ENCODE measurements around the gene IL7R.
"Not testable (repeated sequence)": the region's sequence is repeated elsewhere in the genome, so short reads cannot be mapped to it uniquely, and the experiment has no call there.

IL7R gene

DNA sequence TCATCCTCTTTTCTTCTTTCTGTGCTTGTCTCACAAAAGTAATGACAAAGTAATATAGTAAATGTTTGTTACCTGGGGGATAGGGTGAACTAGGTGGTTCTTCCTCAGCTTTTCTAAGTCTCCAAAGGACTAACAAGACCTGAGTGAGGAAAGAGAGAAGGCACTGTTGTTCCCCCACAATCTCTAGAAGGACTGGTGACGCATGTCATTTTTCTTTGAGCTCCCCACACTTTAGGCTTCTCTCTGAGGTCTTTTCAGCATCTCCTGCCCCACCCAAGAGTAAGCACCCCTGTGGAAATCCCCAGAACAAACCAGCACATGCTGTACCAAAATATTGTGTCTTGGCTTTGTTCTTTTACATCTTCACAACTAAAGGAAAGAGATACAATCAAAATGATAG lies 2.4 kb upstream of the IL7R start:
- Histone ChIP-seq H3K27me3 (ENCODE audit: control insufficient read depth in 2 of 2, insufficient read depth in 2 of 2, low read length in 2 of 2) (no peaks in the 10 kb centered on the region), H3K27ac (ENCODE audit: low read depth in 2 of 2, low read length in 2 of 2) (peak overlapping the region; percentile 51 to 54), H3K4me1 (ENCODE audit: control insufficient read depth in 2 of 2, insufficient read depth in 2 of 2, low read length in 2 of 2) (peaks cover 0 to 4% of the 10 kb centered on the region in 2 donors), H3K4me3 (ENCODE audit: low read length in 2 of 2) (no peak overlapping the region), H3K9me3 (ENCODE audit: control insufficient read depth in 2 of 2, low read length in 2 of 2) (no peaks in the 10 kb centered on the region), H3K9ac (ENCODE audit: low read depth in 1 of 2, low read length in 2 of 2) (no peak overlapping the region), H3K36me3 (ENCODE audit: control insufficient read depth in 2 of 2, insufficient read depth in 2 of 2, low read length in 2 of 2) (no peaks in the 10 kb centered on the region)

DNA sequence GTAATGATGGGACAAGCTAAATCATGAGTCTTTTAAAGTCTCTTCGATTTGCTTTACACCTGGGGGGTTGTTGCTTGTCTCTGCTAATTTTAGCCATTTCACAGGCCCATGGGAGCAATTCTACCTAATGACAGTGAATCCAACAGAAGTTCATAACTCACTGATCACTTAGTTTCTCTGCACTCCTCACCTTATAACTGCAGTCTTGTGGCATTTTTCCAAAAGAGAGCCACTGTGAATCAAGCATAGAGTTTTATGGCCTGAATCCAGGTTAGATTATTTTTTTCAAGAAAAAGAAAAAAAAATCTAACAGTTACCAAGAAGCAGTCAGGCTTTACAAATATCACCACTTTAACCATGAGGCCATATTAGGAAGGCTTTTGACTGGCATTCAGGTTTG lies 1.5 kb upstream of the IL7R start:
- Histone ChIP-seq H3K9ac (ENCODE audit: low read depth in 1 of 2, low read length in 2 of 2) (no peak overlapping the region), H3K4me1 (ENCODE audit: control insufficient read depth in 2 of 2, insufficient read depth in 2 of 2, low read length in 2 of 2) (peaks cover 0 to 4% of the 10 kb centered on the region in 2 donors), H3K27ac (ENCODE audit: low read depth in 2 of 2, low read length in 2 of 2) (peak overlapping the region; percentile 5 to 38), H3K9me3 (ENCODE audit: control insufficient read depth in 2 of 2, low read length in 2 of 2) (no peaks in the 10 kb centered on the region), H3K27me3 (ENCODE audit: control insufficient read depth in 2 of 2, insufficient read depth in 2 of 2, low read length in 2 of 2) (no peaks in the 10 kb centered on the region), H3K36me3 (ENCODE audit: control insufficient read depth in 2 of 2, insufficient read depth in 2 of 2, low read length in 2 of 2) (no peaks in the 10 kb centered on the region), H3K4me3 (ENCODE audit: low read length in 2 of 2) (no peak overlapping the region)

GRCh38 chr5:35856186-35856764 lies 416 bp upstream of the IL7R start:
- not testable (repeated sequence) for H3K4me1 ChIP-seq (ENCODE audit: control insufficient read depth in 2 of 2, insufficient read depth in 2 of 2, low read length in 2 of 2); H3K9ac ChIP-seq (ENCODE audit: low read depth in 1 of 2, low read length in 2 of 2); H3K36me3 ChIP-seq (ENCODE audit: control insufficient read depth in 2 of 2, insufficient read depth in 2 of 2, low read length in 2 of 2); H3K27ac ChIP-seq (ENCODE audit: low read depth in 2 of 2, low read length in 2 of 2); H3K9me3 ChIP-seq (ENCODE audit: control insufficient read depth in 2 of 2, low read length in 2 of 2); H3K4me3 ChIP-seq (ENCODE audit: low read length in 2 of 2); H3K27me3 ChIP-seq (ENCODE audit: control insufficient read depth in 2 of 2, insufficient read depth in 2 of 2, low read length in 2 of 2)

GRCh38 chr5:35857606-35858205 lies 1.0 kb downstream of the IL7R start:
- no peaks in the 10 kb centered on the region for H3K27me3 ChIP-seq (ENCODE audit: control insufficient read depth in 2 of 2, insufficient read depth in 2 of 2, low read length in 2 of 2)
- H3K4me3 ChIP-seq (ENCODE audit: low read length in 2 of 2): peak overlapping the region in 1 of 2 donors; percentile 45
- H3K9me3 ChIP-seq (ENCODE audit: control insufficient read depth in 2 of 2, low read length in 2 of 2): no peaks in the 10 kb centered on the region
- no peaks in the 10 kb centered on the region for H3K36me3 ChIP-seq (ENCODE audit: control insufficient read depth in 2 of 2, insufficient read depth in 2 of 2, low read length in 2 of 2)
- peak overlapping the region; percentile 9 to 20 for H3K27ac ChIP-seq (ENCODE audit: low read depth in 2 of 2, low read length in 2 of 2)
- H3K9ac ChIP-seq (ENCODE audit: low read depth in 1 of 2, low read length in 2 of 2): no peak overlapping the region
- no peaks in the 10 kb centered on the region for H3K4me1 ChIP-seq (ENCODE audit: control insufficient read depth in 2 of 2, insufficient read depth in 2 of 2, low read length in 2 of 2)

DNA sequence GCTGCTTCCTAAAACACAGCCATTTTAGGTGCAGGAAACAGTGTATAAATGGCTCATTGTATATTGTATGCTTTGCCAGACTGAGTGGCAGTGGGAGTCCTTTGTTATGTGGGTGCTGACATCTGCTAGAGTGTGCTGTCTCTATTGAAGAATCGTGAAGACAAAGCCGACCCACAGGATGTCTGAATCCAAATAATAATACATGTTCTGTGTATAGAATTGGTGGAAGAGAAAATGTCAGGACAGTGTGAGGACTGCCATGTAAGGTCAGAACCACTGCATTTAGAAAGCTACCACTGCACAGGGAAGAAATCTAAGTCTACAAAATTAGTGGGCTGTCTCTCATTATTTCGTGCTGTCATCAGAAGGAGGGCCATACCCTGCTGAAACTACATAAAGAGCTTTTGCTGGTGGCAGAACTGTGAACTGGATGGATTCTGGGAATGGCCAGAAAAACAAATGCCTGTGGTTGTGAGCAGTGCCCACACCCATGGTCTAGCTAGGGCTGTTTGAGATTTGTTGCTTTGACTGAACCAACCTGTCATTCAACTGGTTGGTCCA lies 2.5 kb downstream of the IL7R start:
- peak overlapping the region; percentile 4 to 17 for H3K4me3 ChIP-seq (ENCODE audit: low read length in 2 of 2)
- peak overlapping the region in 1 of 2 donors; percentile 34 for H3K27ac ChIP-seq (ENCODE audit: low read depth in 2 of 2, low read length in 2 of 2)
- H3K4me1 ChIP-seq (ENCODE audit: control insufficient read depth in 2 of 2, insufficient read depth in 2 of 2, low read length in 2 of 2): no peaks in the 10 kb centered on the region
- no peaks in the 10 kb centered on the region for H3K27me3 ChIP-seq (ENCODE audit: control insufficient read depth in 2 of 2, insufficient read depth in 2 of 2, low read length in 2 of 2)
- H3K9ac ChIP-seq (ENCODE audit: low read depth in 1 of 2, low read length in 2 of 2): no peak overlapping the region
- no peaks in the 10 kb centered on the region for H3K9me3 ChIP-seq (ENCODE audit: control insufficient read depth in 2 of 2, low read length in 2 of 2)
- H3K36me3 ChIP-seq (ENCODE audit: control insufficient read depth in 2 of 2, insufficient read depth in 2 of 2, low read length in 2 of 2): no peaks in the 10 kb centered on the region

DNA sequence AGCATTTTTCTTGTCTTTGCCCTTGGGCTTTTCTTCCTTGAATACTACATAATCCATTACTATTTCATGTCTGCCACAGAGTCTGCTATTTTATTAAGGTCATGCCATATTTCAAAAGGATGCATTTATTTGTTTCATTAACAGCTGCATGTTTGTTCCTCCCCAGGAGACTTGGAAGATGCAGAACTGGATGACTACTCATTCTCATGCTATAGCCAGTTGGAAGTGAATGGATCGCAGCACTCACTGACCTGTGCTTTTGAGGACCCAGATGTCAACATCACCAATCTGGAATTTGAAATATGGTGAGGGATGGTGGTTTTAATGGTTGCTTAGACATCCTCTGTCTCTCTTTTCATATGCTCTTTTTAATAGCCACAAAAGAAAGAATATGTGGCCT lies 4.0 kb downstream of the IL7R start:
- Histone ChIP-seq H3K4me3 (ENCODE audit: low read length in 2 of 2) (peak overlapping the region in 1 of 2 donors; percentile 4), H3K27ac (ENCODE audit: low read depth in 2 of 2, low read length in 2 of 2) (peak overlapping the region in 1 of 2 donors; percentile 21), H3K9me3 (ENCODE audit: control insufficient read depth in 2 of 2, low read length in 2 of 2) (no peaks in the 10 kb centered on the region), H3K4me1 (ENCODE audit: control insufficient read depth in 2 of 2, insufficient read depth in 2 of 2, low read length in 2 of 2) (no peaks in the 10 kb centered on the region), H3K9ac (ENCODE audit: low read depth in 1 of 2, low read length in 2 of 2) (no peak overlapping the region), H3K36me3 (ENCODE audit: control insufficient read depth in 2 of 2, insufficient read depth in 2 of 2, low read length in 2 of 2) (no peaks in the 10 kb centered on the region), H3K27me3 (ENCODE audit: control insufficient read depth in 2 of 2, insufficient read depth in 2 of 2, low read length in 2 of 2) (no peaks in the 10 kb centered on the region)

- Histone ChIP-seq H3K9me3 (ENCODE audit: control insufficient read depth in 2 of 2, low read length in 2 of 2) (no peaks in the 10 kb centered on the region), H3K9ac (ENCODE audit: low read depth in 1 of 2, low read length in 2 of 2) (no peak overlapping the region), H3K27ac (ENCODE audit: low read depth in 2 of 2, low read length in 2 of 2) (peak overlapping the region in 1 of 2 donors; percentile 22), H3K4me1 (ENCODE audit: control insufficient read depth in 2 of 2, insufficient read depth in 2 of 2, low read length in 2 of 2) (no peaks in the 10 kb centered on the region), H3K27me3 (ENCODE audit: control insufficient read depth in 2 of 2, insufficient read depth in 2 of 2, low read length in 2 of 2) (no peaks in the 10 kb centered on the region), H3K36me3 (ENCODE audit: control insufficient read depth in 2 of 2, insufficient read depth in 2 of 2, low read length in 2 of 2) (no peaks in the 10 kb centered on the region), H3K4me3 (ENCODE audit: low read length in 2 of 2) (peak overlapping the region in 1 of 2 donors; percentile 0)
These were observed 5.0 kb downstream of the IL7R start for GRCh38 chr5:35861718-35862117.

DNA sequence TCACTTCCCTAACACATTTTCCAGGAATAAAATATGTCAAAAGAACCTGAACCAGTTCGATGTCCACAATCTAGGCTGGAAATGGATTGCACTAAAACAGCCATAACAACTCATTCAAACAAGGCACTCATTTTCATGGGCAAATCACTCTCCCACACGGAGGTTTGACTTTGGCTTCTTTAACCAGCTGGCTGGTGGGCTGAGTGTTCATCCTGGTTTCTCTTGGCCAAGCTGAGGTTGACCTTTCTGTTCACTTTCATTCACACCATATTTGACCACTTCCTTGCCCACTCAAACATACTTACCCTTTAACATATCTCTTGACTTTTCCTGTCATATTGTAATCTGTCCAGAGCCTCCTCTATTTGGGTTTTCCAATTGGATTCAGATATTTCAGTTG lies 5.4 kb downstream of the IL7R start:
- H3K27me3 ChIP-seq (ENCODE audit: control insufficient read depth in 2 of 2, insufficient read depth in 2 of 2, low read length in 2 of 2): no peaks in the 10 kb centered on the region
- H3K4me1 ChIP-seq (ENCODE audit: control insufficient read depth in 2 of 2, insufficient read depth in 2 of 2, low read length in 2 of 2): no peaks in the 10 kb centered on the region
- no peaks in the 10 kb centered on the region for H3K9me3 ChIP-seq (ENCODE audit: control insufficient read depth in 2 of 2, low read length in 2 of 2)
- H3K27ac ChIP-seq (ENCODE audit: low read depth in 2 of 2, low read length in 2 of 2): peak overlapping the region in 1 of 2 donors; percentile 22
- no peaks in the 10 kb centered on the region for H3K36me3 ChIP-seq (ENCODE audit: control insufficient read depth in 2 of 2, insufficient read depth in 2 of 2, low read length in 2 of 2)
- H3K9ac ChIP-seq (ENCODE audit: low read depth in 1 of 2, low read length in 2 of 2): no peak overlapping the region
- peak overlapping the region in 1 of 2 donors; percentile 0 for H3K4me3 ChIP-seq (ENCODE audit: low read length in 2 of 2)

GRCh38 chr5:35863159-35863558 lies 6.5 kb downstream of the IL7R start:
- Histone ChIP-seq H3K9me3 (ENCODE audit: control insufficient read depth in 2 of 2, low read length in 2 of 2) (no peaks in the 10 kb centered on the region), H3K27ac (ENCODE audit: low read depth in 2 of 2, low read length in 2 of 2) (no peak overlapping the region), H3K27me3 (ENCODE audit: control insufficient read depth in 2 of 2, insufficient read depth in 2 of 2, low read length in 2 of 2) (no peaks in the 10 kb centered on the region), H3K4me3 (ENCODE audit: low read length in 2 of 2) (no peak overlapping the region), H3K9ac (ENCODE audit: low read depth in 1 of 2, low read length in 2 of 2) (no peak overlapping the region), H3K36me3 (ENCODE audit: control insufficient read depth in 2 of 2, insufficient read depth in 2 of 2, low read length in 2 of 2) (no peaks in the 10 kb centered on the region), H3K4me1 (ENCODE audit: control insufficient read depth in 2 of 2, insufficient read depth in 2 of 2, low read length in 2 of 2) (no peaks in the 10 kb centered on the region)

DNA sequence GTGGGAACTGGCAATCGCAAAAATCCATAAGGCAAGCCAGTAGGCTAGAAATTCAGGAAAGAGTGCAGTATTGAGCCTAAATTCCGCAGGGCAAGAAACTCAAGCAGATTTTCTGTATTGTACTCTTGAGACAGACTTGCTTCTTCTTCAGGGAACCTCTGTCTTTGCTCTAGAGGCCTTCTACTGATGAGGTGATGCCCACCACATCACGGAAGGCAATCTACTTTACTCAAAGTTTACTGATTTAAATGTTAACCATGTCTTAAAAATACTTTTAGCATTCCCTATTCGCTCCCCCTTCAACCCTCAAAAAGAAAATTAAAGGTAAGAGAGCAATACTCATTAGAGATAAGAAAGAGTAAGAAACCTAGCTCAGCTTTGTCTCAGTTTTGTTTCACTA lies 11.3 kb downstream of the IL7R start:
- Histone ChIP-seq H3K9me3 (ENCODE audit: control insufficient read depth in 2 of 2, low read length in 2 of 2) (no peaks in the 10 kb centered on the region), H3K36me3 (ENCODE audit: control insufficient read depth in 2 of 2, insufficient read depth in 2 of 2, low read length in 2 of 2) (peaks cover 0 to 4% of the 10 kb centered on the region in 2 donors), H3K27me3 (ENCODE audit: control insufficient read depth in 2 of 2, insufficient read depth in 2 of 2, low read length in 2 of 2) (no peaks in the 10 kb centered on the region), H3K27ac (ENCODE audit: low read depth in 2 of 2, low read length in 2 of 2) (no peak overlapping the region), H3K9ac (ENCODE audit: low read depth in 1 of 2, low read length in 2 of 2) (no peak overlapping the region), H3K4me3 (ENCODE audit: low read length in 2 of 2) (no peak overlapping the region), H3K4me1 (ENCODE audit: control insufficient read depth in 2 of 2, insufficient read depth in 2 of 2, low read length in 2 of 2) (no peaks in the 10 kb centered on the region)

All from mucosa of rectum (tissue), 2 donors.